HepG2 (cell line): ENCODE data around the gene TSTD2.
"Not testable (repeated sequence)": the region's sequence is repeated elsewhere in the genome, so short reads cannot be mapped to it uniquely, and the experiment has no call there.

Experiments
- DPF2 ChIP-seq: sonication (generic); formaldehyde crosslinking; IDR thresholded peaks from 2 replicates; pipeline ENCODE4 v1.4.0; 2020; ENCODE audit warnings: mild to moderate bottlenecking, low read depth, missing genetic modification reagents, borderline replicate concordance
- HNF4A ChIP-seq: sonication (generic); formaldehyde crosslinking; IDR thresholded peaks from 2 replicates; pipeline ENCODE4 v1.4.0; 2020; ENCODE audit warnings: missing genetic modification reagents
- KDM1A ChIP-seq: IDR thresholded peaks from 2 replicates; pipeline ENCODE4 v1.6.1; 2016; ENCODE audit warnings: missing compliant biosample characterization
- TCF7L2 ChIP-seq: IDR thresholded peaks from 2 replicates; pipeline ENCODE4 v1.6.1; 2011; ENCODE audit warnings: mild to moderate bottlenecking, low read depth, low read length, moderate library complexity
- ZNF274 ChIP-seq: sonication (generic); formaldehyde crosslinking; IDR thresholded peaks from 2 replicates; pipeline ENCODE4 v1.5.1; 2020; ENCODE audit warnings: mild to moderate bottlenecking, missing genetic modification reagents
- ZNF609 ChIP-seq: sonication (generic); formaldehyde crosslinking; IDR thresholded peaks from 2 replicates; pipeline ENCODE4 v1.4.0; 2020; ENCODE audit warnings: mild to moderate bottlenecking, missing genetic modification reagents, borderline replicate concordance

GRCh38 chr9:97584778-97585177 is 48.4 kb downstream of the TSTD2 start:
- not testable (repeated sequence) for TF ChIP-seq ZNF274 (CRISPR knock-in tag); KDM1A (CRISPR knock-in tag); DPF2; HNF4A (CRISPR knock-in tag); TCF7L2; ZNF609
